GM21526 (cell line): ENCODE measurements around the gene C11orf68.
"Not testable (repeated sequence)": the region's sequence is repeated elsewhere in the genome, so short reads cannot be mapped to it uniquely, and the experiment has no call there.

Experiments used
- ATAC-seq: cut with Tn5 transposase; IDR thresholded peaks from one replicate; pipeline ENCODE4 v1.9.1; 2021; ENCODE audit warnings: moderate library complexity; ENCODE audit not compliant: unreplicated experiment, low FRiP score

The C11orf68 gene

DNA sequence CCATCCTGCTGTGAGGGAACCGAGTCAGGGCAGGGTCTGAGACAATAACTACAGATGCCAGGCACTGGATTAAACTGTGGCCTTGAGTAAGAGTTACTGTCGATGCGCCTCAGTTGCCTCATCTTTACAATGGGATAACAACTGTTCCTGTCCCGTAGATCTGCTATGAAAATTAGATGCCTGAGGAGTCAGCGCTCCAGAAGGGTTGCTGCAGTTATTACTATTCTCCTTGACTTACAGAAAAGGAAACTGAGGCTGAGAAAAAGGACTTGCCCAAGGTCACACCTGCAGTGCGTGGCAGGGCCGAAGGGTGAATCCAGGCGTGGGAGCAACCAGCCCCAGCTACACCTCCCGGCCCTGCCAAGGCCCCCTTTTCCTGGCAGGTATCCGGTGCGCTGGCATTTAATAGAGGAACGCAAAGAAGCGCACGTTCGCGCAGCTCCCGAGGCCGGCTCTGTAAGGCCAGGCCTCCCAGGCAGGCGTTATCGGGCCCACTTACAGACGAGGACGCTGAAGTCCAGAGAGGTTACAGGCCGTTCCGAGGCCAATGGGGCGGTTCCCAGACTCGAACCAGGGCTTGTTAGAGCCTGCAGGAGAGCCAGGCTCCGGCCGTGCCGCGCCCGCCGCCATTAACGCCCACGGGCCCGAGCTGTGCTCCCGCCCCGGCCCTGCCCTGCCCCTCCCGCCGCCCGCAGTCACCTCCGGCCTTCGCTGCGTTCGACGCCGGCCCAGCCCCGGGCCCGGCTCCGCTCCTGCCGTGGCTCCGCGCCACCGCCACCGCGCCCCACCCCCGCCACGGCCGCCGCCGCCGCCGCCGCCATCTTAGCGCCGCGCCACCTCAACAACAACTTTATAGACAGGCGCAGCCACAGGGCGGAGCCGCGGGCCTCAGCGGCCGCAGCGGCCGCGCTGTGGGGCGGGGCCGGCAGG lies at the start of gene C11orf68:
C11orf68 (minus strand) TSS at position 852 of the 930 bp plus-strand sequence; CDS start at position 821, 31 bp downstream.
- peak; percentile 53 for ATAC-seq

DNA sequence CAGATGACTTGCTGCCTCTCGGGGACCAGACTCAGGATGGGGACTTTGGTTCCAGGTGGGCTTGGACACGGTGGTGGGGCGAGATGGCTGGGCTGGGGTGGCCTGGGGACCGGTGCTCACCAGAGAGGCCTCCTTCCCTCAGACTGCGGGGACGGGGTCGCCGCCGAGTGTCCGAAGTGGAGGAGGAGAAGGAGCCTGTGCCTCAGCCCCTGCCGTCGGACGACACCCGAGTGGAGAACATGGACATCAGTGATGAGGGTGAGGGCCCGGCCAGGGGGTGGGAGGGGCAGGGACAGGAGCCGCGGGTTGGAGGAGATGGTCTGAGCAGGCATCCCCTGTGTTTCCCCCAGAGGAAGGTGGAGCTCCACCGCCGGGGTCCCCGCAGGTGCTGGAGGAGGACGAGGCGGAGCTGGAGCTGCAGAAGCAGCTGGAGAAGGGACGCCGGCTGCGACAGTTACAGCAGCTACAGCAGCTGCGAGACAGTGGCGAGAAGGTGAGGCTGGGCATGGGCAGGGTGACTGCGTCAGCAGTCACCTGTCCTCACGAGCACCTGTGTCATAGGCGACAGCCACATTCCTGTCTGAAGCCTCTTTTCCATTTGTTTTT lies 48.6 kb upstream of the C11orf68 start:
- no peak for ATAC-seq

DNA sequence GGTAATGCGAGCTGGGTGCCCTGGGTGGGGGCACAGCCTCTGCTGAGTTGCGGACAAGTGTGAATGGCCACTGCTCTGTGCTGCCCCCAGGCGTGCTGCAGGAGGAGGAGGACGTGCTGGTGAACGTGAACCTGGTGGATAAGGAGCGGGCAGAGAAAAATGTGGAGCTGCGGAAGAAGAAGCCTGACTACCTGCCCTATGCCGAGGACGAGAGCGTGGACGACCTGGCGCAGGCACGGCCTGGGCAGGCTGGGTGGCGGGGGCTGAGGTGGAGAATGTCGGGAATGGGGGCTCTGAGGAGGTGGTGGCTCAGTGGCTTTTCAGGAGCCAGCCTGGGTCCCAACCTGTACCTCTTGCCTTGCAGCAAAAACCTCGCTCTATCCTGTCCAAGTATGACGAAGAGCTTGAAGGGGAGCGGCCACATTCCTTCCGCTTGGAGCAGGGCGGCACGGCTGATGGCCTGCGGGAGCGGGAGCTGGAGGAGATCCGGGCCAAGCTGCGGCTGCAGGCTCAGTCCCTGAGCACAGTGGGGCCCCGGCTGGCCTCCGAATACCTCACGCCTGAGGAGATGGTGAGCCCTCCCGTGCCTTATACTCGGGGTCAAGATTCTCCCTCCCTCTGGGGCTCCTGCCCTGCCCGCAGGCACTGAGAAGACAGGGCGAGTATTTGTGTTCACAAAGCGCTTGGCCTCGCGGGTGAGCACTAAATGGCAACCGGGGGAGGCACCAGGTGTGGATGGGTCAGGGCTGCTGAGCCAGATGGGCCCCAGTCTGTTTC lies 47.3 kb upstream of the C11orf68 start:
- no peak for ATAC-seq

DNA sequence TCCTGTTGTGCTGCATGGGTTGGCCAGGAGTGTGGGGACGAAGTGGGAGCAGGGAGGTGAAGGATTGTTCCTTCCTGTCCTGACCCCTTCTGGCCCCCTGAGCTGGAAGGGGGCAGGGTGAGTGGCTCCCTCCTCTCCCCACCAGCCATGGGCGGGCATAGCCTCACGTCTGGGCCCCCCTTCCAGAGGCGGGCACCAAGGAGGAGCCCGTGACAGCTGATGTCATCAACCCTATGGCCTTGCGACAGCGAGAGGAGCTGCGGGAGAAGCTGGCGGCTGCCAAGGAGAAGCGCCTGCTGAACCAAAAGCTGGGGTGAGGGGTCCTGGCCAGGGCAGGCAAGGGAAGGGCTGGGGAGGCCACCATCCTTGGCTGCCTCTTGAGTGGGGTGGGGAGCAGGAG lies 46.0 kb upstream of the C11orf68 start:
- ATAC-seq: no peak

DNA sequence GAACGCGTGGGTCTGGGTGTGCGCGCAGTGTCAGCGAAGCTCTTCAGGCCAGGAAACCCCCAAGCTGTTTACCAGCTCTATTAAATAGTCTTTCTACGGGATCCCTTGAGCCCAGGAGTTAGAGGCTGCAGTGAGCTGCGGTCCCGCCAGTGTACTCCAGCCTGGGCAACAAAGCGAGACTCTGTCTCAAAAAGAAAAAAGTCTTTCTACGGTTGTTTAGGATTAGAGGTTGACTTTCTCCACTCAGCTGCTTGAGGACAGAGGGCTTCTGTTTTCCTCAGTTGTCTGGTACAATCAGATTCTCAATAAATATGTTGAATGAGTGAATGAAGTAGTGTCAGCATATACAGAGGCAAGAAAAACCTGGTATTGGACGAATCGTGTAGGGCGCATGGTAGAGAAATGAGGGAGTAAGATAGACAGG lies 43.3 kb upstream of the C11orf68 start:
- no peak for ATAC-seq

DNA sequence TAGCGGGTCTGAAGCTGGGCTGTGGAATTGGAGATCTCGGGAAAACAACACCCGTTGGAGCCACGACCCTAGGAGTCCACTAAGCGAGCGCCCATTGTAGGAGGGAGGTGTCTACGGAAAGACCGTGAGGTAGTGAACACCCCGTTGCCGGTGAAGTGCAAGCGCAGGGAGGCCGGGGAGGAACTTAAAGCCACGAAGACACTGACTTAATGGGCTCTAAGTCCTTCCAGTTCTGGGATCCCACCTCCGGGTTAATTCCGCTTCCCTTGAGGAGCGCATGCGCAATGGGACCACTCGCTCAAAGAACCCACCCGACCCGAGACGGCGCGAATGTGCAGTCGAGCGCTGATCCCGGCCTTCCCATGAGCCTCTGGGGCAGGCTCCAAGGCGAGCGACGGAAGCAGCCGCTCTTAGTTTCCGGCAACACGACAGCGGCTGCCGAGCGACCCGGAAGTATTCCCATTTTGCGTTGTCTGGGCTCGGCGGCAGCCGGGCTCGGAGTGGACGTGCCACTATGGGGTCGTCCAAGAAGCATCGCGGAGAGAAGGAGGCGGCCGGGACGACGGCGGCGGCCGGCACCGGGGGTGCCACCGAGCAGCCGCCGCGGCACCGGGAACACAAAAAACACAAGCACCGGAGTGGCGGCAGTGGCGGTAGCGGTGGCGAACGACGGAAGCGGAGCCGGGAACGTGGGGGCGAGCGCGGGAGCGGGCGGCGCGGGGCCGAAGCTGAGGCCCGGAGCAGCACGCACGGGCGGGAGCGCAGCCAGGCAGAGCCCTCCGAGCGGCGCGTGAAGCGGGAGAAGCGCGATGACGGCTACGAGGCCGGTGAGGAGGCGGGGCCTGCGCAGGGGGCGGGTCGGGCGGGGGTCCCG lies 42.6 kb upstream of the C11orf68 start, which contains the start of gene SART1:
SART1 (plus strand) TSS at position 468 of the 874 bp plus-strand sequence; CDS start at position 515, 47 bp downstream.
- ATAC-seq: peak; percentile 53

DNA sequence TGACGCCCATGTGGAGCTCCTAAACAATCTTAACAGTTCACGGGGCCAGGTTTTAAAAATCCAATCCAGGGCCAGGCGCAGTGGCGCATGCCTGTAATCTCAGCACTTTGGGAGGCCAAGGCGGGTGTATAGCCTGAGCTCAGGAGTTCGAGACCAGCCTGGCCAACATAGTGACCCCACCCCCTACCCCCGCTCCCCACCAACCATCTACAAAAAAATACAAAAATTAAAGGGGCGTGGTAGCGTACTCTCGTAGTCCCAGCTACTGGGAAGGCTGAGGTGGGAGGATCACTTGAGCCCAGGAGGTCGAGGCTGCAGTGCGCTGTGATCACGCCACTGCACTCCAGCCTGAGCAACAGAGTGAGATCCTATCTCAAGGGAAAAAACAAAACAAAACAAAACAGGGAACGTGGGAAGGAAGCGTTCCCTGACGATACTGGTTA lies 42.0 kb upstream of the C11orf68 start:
- ATAC-seq: no peak

DNA sequence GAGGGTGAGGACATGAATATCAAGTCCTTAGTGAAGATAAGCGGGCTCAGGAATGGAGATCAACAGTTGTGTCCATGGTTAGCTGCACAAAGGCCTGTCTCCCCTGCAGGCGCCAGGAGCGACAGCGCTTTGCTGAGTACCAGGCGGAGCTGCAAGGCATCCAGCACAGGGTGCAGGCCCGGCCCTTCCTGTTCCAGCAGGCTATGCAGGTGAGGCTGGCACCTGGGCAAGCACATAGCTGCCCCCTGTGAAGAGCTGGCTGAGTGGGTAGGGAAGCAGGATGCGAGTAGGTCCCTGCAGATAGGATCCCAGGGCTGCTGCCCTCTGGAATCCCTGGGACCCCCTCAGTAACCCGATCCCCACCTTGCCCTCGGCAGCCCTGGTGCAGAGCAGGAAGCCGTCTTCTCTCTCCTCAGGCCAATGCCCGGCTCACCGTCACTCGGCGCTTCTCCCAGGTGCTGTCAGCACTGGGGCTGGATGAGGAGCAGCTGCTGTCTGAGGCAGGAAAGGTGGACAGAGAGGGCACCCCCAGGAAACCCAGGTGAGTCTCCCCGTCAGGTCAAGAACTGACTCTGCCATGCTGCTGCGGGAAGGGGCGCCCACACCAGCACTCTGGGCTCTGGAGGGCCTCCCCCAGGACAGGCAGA lies 40.0 kb upstream of the C11orf68 start:
- no peak for ATAC-seq

DNA sequence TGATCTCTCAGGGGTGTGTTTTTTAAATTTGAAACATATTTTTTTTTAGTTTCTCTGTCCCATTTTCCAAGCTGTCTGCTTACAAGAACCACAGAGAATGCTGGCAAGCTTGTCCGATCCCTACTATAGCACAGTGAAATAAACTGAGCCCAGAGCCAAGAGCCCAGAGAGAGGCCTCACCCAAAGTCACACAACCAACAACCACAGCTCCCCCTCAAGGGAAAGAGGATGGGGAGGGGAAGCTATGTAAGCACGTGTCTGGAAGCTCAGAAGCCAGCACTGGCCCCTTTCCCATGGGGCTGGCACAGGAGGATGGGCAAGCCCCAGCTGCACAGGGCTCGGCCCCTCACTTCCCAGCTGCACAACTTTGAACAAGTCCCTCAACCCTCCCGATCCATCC lies 39.4 kb upstream of the C11orf68 start:
- ATAC-seq: no peak

DNA sequence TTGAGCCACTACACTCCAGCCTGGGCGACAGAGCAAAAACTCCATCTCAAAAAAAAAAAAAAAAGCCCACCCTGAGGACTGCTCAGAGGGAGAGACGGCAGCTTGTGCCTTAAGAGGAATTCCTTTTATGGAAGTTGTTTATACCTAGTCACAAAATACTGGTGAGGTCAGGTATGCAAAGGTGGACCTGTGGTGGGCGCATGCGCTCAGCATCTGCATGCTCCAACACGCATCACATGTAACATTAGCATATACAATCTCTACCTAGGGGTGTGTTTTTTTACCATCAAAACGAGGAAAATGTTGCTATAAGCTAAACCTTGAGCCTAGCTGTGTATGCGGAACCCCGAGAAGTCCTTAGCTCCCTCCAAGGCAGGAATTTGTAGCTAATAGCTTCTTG lies 35.9 kb upstream of the C11orf68 start:
- ATAC-seq: no peak

DNA sequence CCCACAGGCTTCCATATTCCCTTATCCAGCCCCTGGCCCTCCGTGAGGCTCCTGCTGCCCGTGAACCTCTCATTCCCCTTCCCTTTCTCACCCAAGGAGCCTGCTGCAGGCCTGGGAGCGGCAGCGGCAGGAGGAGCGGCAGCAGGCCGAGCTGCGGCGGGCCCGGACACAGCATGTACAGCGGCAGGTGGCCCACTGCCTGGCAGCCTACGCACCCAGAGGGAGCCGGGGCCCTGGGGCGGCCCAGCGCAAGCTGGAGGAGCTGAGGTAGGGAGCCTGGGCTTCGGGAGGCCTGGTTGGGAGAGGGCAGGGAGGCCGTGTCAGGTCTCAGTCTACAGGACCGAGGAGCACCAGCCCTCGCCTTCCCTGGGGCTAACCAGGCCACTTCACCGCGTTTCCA lies 34.6 kb upstream of the C11orf68 start:
- no peak for ATAC-seq

DNA sequence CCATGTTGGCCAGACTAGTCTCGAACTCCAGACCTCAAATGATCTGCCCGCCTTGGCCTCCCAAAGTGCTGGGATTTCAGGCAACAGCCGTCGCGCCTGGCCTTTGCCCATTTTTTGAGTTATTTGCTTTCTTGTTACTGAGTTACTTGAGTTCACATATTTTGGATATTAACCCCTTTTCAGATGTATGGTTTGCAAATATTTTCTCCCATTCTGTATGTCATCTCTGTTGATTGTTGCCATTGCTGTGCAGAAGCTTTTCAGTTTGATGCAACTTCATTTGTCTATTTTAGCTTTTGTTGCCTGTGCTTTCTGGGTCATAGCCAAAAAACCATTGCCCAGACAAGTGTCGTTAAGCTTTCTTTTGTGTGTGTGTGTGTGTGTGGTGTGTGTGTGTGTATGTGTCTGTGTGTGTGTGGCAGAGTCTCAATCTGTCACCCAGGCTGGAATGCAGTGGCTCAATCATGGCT lies 33.2 kb upstream of the C11orf68 start:
- ATAC-seq: no peak

DNA sequence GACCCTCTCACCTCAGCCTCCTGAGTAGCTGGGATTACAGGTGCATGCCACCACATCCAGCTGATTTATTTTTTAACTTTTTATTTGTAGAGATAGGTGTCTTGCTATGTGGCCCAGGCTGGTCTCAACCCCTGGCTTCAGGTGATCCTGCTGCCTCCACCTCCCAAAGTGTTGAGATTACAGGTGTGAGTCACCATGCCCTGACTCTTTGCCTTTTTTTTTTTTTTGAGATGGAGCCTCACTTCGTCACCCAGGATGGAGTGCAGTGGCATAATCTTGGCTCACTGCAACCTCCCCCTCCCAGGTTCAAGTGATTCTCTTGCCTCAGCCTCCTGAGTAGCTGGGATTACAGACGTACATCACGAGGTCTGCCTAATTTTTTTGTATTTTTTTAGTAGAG lies 32.8 kb upstream of the C11orf68 start:
- not testable (repeated sequence) for ATAC-seq

DNA sequence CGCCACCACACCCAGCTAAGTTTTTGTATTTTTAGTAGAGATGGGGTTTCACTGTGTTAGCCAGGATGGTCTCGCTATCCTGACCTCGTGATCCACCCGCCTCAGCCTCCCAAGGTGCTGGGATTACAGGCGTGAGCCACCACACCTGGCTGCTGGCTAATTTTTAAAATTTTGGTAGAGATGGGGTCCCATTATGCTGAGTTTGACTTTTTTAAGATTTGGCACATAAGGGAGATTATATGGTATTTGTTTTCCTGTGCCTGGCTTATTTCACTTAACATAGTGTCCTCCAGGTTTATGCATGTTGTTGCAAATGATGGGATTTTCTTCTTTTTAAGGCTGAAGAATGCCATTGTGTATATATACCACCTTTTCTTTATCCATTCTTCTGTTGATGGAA lies 31.8 kb upstream of the C11orf68 start:
- ATAC-seq: not testable (repeated sequence)

DNA sequence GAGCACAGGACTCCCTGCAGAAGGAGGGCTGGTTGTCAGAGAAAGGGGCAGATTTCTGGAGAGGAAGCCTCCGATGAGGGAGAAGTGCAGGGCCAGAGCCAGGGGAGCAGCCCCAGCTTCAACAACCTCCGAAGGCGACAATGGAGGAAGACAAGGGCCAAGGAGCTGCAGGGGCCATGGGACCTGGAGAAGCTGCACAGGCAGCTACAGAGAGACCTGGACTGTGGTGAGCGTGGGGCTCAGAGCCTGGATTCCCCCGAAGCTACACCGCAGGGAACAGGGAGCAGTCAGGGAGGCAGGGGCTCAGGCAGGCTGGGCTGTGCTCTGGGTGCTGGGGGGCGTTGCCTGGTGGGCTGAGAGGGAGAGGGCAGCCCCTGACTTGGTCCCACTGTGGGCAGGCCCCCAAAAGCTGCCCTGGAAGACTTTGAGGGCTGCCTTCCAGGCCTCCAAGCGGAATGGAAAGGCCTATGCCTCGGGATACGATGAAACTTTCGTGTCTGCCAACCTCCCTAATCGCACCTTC lies 28.8 kb upstream of the C11orf68 start:
- no peak for ATAC-seq

DNA sequence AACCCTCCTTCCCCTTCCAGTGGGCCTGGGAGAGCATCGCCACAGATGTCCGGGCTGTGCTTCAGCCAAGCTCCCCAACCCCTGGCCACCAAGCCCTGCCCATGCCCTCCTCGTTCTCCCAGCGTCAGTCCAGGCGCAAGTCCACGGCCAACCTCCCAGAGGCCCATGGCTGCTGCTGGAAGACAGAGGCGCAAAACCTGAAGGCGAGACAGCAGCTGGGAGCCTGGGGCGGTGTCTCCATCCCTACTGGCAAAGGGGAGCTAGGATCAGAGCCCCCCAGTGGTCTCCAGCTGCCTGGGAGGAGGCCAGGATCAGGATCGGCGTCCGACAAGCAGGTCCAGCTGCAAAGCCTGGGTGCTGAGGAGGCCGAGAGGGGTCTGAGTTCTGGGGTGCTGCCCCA lies 28.3 kb upstream of the C11orf68 start:
- no peak for ATAC-seq

DNA sequence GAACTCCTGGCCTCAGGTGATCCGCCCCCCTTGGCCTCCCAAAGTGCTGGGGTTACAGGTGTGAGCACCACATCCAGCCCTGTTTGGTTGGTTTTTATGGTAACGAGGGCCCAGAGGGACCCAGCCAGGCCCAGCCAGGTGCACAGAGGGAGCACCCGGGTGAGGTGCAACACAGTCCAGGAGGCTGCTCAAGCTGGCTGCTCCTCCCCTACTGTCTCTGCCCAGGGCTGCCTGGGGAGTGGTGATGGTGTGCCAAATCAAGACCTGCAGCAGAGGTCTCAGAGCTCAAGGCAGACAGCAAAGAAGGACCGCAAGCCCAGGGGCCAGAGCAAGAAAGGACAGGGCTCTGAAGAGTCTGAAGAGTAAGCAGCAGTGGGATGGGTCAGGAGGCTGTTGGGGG lies 27.8 kb upstream of the C11orf68 start:
- no peak for ATAC-seq

DNA sequence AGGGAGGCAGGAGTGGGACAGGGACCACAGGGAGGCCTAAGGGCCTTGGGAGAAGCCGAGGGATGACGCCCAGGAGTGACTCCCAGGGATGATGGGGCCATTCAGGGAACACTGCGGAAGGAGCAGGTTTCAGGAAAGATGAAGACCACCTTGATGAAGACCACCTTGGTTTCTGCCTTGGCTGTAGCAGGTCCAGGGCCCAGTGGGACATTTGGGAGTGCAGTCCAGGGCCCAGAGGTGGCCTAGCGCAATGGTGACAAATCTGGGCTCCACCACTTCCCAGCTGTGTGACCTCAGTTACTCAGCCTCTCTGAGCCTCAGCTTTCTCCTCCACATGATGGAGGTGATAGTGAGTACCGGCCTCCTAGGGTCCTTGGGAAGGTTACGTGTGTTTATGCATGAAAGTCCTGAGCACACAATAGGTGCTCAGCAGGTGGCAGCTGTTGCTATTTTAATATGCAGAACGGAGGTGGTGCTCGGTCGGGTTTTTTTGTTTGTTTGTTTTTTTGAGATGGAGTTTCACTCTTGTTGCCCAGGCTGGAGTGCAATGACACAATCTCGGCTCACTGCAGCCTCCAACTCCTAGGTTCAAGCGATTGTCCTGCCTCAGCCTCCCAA lies 27.2 kb upstream of the C11orf68 start:
- no peak for ATAC-seq
